DMS53 (cell line): ENCODE results near the gene CEP295NL.
"Not testable (repeated sequence)": the region's sequence is repeated elsewhere in the genome, so short reads cannot be mapped to it uniquely, and the experiment has no call there.

Experiments used
- DNase-seq: peaks from one replicate; lab custom pipeline; 2025; lab: John Stamatoyannopoulos, UW

CEP295NL gene

GRCh38 chr17:78905116-78905515 lies 2.1 kb upstream of the CEP295NL start:
- no peak for DNase-seq

GRCh38 chr17:78904371-78904770 lies 1.4 kb upstream of the CEP295NL start:
- no peak for DNase-seq

- not testable (repeated sequence) for DNase-seq
Observed at GRCh38 chr17:78902231-78902630, 770 bp downstream of the CEP295NL start.

- no peak for DNase-seq
Observed at GRCh38 chr17:78901806-78902205, 1.2 kb downstream of the CEP295NL start.

- DNase-seq: no peak
Observed at GRCh38 chr17:78900816-78901215, 2.2 kb downstream of the CEP295NL start.

- DNase-seq: no peak
Observed at GRCh38 chr17:78899361-78900260, 3.4 kb downstream of the CEP295NL start.

- no peak for DNase-seq
Observed at GRCh38 chr17:78898947-78899346, 4.1 kb downstream of the CEP295NL start.

- no peak for DNase-seq
Observed at GRCh38 chr17:78898075-78898836, 4.7 kb downstream of the CEP295NL start.

GRCh38 chr17:78897664-78898047 lies 5.3 kb downstream of the CEP295NL start:
- no peak for DNase-seq

- DNase-seq: no peak
Observed at GRCh38 chr17:78896834-78897663, 6.0 kb downstream of the CEP295NL start.

GRCh38 chr17:78896091-78896833 lies 6.7 kb downstream of the CEP295NL start:
- no peak for DNase-seq

- no peak for DNase-seq
Observed at GRCh38 chr17:78895322-78895721, 7.7 kb downstream of the CEP295NL start.

GRCh38 chr17:78893684-78894083 lies 9.3 kb downstream of the CEP295NL start:
- no peak for DNase-seq

- no peak for DNase-seq
Observed at GRCh38 chr17:78892936-78893379, 10.0 kb downstream of the CEP295NL start.

- DNase-seq: no peak
Observed at GRCh38 chr17:78892520-78892919, 10.5 kb downstream of the CEP295NL start.

GRCh38 chr17:78892062-78892456 lies 10.9 kb downstream of the CEP295NL start:
- no peak for DNase-seq

GRCh38 chr17:78891406-78892061 lies 11.5 kb downstream of the CEP295NL start:
- peak; percentile 54 for DNase-seq

- no peak for DNase-seq
Observed at GRCh38 chr17:78890498-78890897, 12.5 kb downstream of the CEP295NL start.

- not testable (repeated sequence) for DNase-seq
Observed at GRCh38 chr17:78890096-78890495, 12.9 kb downstream of the CEP295NL start.

GRCh38 chr17:78889531-78889930 lies 13.5 kb downstream of the CEP295NL start:
- DNase-seq: no peak
